Stimulated activated CD8-positive, alpha-beta memory T cell treated with anti-CD3 and anti-CD28 coated beads, Interleukin-15, amount 100 ng/mL, for 48 hours (primary cell): ENCODE data around the gene CACNA1S.

ENCODE experiments used
- DNase-seq, 2 donors: peaks; one replicate each; pipeline ENCODE4 v3.0.0-alpha.2; 2020; ENCODE audit warnings: low read depth in 2 of 2

Gene CACNA1S

GRCh38 chr1:201116091-201116490 lies 3.9 kb upstream of the CACNA1S start:
- no peak for DNase-seq

- DNase-seq = no peak
Observed at GRCh38 chr1:201115390-201115937, 3.2 kb upstream of the CACNA1S start.

DNA sequence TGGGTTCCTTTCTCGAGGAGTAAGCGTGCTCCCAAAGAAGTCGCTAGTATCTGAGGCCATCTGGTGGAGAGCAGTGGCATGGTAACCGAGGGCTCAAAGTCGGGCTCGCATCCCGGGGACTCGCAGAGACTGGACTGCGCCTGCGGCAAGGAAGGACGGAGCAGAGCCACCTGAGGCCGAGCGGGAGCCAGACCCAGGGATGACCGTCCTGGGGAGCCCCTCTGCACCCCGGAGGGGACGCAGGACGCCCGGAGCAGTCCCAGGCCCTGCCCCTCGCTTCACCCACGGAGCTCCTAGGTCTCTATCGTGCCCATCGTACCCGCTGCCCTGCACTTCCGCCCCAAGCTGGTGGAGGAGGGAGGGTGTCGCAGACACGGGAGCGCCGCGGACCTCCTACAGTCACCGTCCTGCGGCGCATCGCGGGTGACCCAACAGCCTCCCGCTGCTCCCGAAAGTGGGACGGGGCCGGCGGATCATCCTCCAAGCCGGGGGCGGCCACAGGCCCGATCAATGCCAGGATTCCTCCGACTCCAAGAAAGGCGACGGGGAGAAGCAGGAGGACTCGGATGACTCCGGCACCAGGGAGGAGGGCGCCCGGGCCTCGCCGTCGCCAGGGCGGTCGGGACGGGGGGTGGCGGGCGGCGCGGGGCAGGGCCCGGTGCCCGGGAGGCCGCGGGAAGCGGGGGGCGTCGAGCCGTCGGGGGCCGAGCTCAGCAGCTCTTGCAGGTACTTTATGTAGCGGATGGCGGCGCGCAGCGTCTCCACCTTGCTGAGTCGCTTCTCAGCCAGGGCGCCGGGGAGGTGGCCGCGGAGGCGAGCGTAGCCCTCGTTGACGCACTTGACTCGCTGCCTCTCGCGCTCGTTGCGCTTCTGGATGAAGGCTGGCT lies 2.3 kb upstream of the CACNA1S start:
- DNase-seq = peak; percentile 62 to 69

- DNase-seq = no peak
Observed at GRCh38 chr1:201113451-201114244, 1.4 kb upstream of the CACNA1S start.

DNA sequence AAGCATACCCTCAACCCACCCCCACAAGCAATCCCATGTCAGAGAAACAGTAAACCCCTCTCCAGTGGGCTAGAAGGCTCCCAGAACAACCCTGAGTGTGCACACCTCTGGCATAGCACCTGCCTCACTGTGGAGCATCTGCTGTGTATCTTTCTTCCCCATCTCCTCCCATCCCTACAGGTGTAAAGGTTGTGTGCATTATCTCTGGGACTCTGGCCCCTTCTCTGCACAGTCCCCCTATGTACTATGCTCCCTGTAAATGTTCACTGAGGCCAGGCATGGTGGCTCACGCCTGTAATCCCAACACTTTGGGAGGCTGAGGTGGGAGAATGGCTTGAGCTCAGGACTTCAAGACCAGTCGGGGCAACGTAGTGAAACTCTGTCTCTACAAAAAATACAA lies 700 bp upstream of the CACNA1S start:
- DNase-seq = no peak

DNA sequence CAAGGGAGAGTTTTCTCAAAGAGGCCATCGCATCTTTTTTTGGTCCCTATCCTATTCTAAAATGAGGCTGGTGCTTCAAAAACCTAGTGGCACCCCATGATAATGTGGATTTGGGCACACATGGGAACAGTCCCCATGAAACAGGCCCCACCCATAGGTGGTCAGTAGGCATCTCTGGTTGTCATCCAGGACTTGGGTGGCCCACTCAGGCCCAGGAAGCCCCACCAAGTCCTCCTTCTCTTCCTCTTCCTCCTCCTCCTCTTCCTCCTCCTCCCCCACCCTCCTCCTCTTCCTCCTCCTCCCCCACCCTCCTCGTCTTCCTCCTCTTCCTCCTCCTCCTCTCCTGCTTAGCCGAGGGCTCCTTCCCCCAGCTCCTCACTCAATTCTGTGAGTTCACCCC lies 554 bp downstream of the CACNA1S start:
- no peak for DNase-seq

DNA sequence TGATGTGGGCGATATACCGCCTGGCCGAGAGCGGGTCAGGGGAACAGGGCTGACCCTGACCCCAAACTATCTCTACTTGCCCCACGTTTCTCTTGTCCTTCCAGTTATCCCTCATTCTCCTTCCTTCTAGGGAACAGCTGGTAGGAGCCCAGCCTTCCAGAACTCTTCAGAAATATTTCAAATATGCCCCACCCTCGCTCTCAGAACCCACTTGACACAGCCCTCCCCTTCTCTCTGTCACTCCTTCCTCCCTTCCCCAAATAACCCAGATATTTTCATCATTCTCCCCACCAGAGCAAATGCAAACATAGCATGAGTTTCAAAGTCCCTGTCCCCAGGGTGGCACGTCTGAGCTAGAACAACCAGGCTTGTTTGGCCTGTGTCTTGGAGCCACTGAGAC lies 1.1 kb downstream of the CACNA1S start:
- no peak for DNase-seq

GRCh38 chr1:201110616-201111015 lies 1.6 kb downstream of the CACNA1S start:
- DNase-seq = no peak

DNA sequence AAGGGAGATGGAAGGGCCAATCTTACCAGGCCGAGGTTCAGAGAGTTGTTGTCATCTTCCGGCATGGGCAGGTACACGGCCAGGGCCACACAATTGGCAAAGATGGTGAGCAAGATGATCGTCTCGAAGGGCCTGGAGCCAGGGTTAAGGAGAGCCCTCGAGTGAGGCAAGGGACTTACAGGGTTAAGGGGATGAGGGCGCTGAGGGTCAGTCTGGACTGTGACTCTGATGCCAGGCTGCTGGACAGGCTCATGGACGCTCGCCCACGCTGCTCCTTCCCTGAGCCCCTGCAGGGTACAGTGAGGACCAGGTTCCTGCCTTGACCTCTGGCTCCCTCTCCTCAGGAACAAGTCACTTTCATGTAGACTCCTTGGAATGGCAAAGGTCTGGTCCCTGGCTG lies 2.1 kb downstream of the CACNA1S start:
- no peak for DNase-seq

GRCh38 chr1:201109651-201110050 lies 2.6 kb downstream of the CACNA1S start:
- DNase-seq = no peak

- DNase-seq = no peak
Observed at GRCh38 chr1:201108614-201109013, 3.6 kb downstream of the CACNA1S start.

- no peak for DNase-seq
Observed at GRCh38 chr1:201105688-201106087, 6.5 kb downstream of the CACNA1S start.

DNA sequence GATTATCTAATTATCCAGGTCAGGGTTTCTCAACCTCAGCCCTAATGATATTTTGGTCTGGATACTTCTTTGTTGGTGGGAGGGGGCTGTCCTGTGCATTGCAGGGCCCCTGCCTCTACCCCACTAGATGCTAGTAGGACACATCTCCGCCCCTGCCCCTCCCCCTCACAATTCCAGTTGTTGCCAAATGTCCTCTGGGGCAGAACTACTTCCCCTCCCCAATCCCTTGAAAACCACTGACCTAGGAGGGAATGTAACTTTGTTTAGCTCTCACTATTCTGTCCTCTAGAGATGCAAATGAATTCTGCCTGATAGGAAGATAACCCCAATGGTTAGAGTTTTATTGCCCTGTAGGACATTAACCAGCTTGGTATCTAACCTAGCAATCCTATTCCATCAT lies 8.1 kb downstream of the CACNA1S start:
- DNase-seq = no peak

- DNase-seq = no peak
Observed at GRCh38 chr1:201103666-201104065, 8.6 kb downstream of the CACNA1S start.

- DNase-seq = no peak
Observed at GRCh38 chr1:201100169-201100930, 11.9 kb downstream of the CACNA1S start.

- DNase-seq = no peak
Observed at GRCh38 chr1:201098992-201099677, 13.1 kb downstream of the CACNA1S start.

- no peak for DNase-seq
Observed at GRCh38 chr1:201096977-201097856, 15.0 kb downstream of the CACNA1S start.

GRCh38 chr1:201096041-201096461 lies 16.2 kb downstream of the CACNA1S start:
- no peak for DNase-seq

DNA sequence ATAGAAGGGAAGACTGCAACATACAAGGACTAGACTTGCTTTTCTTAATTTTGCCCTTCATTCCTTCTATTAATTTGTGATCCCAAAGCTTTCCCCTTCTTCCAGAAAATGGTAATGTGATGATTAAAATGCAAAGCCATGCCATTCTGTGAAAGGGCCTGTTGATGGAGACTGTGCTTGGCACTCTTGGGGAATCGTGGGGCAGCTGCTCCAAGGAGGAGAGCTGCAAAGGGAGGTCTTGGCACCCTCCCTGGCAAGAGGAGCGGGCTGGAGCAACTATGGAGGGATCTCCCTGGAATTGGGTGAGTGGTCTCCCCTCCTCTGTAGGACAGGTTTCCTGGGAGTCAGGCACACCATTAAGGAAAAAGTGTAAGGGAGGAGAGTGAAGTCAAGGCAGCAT lies 16.6 kb downstream of the CACNA1S start:
- no peak for DNase-seq

- no peak for DNase-seq
Observed at GRCh38 chr1:201094832-201095231, 17.4 kb downstream of the CACNA1S start.
